Stimulated activated CD4-positive, alpha-beta T cell treated with anti-CD3 and anti-CD28 coated beads, TNF-alpha, amount 100 ng/mL, for 24 hours (primary cell): ENCODE measurements around the gene MED19.
"Not testable (repeated sequence)": the region's sequence is repeated elsewhere in the genome, so short reads cannot be mapped to it uniquely, and the experiment has no call there.

ENCODE experiments used
- DNase-seq, 3 experiments: peaks; one replicate each; pipeline ENCODE4 v3.0.0-alpha.2; 2020; ENCODE audit warnings: low read depth in 3 of 3

MED19 gene, protein sequence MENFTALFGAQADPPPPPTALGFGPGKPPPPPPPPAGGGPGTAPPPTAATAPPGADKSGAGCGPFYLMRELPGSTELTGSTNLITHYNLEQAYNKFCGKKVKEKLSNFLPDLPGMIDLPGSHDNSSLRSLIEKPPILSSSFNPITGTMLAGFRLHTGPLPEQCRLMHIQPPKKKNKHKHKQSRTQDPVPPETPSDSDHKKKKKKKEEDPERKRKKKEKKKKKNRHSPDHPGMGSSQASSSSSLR

GRCh38 chr11:57711414-57712255 is at the start of gene MED19:
Gene MED19 (minus strand): TSS chr11:57712215. CDS start chr11:57712179, 36 bp downstream.
- peak; percentile 54 to 68 (median 58) for DNase-seq

- DNase-seq, result no peak
Measured at GRCh38 chr11:57758174-57758573, 46.2 kb upstream of the MED19 start.

DNA sequence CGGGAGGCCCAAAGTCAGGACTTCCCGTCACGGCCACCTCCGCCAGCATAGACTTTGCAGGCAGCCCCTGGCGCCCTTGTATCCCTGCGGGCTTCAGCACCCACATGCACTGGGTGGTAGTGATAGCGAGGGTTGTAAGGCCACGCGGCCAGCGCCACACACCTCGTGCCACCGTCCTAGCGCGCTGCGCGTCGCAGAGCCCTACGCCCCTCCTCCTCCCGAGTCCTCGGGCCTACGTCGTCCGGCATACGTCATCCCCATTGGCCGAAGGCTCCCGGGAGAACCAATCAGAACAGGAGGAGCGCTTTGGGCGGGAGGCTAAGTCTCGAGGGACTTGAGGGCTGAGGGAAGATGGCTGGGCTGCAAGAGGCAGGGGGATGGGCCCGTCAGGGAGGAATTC is 40.9 kb upstream of the MED19 start:
- no peak for DNase-seq

DNA sequence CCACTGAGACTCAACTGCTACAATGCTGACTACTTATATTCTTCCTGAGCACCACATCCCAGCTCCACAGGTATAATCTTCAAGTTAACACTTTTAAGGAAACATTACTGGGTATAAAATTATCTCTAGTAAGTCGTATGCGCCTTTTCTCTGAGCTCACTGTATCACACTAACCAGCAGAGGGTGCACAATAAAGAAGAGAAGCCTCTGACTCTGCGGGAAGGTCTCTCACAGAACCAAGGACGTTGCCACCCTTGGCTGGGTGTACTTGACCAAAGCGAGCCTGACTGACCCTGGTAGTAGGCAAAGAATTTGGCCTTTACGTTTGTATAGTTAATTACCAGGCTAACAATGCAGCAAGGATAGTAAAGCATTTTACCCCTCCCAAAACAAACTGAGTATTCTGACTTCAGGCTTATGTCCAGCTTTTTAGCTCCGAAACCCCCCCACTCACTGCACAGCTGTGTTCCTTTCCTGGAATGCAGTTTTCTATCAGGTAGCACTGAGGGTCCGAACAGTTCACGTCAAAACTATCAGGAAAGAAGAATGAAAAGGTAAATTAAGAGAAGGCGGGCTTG is 39.8 kb upstream of the MED19 start, which contains the start of gene BTBD18:
Gene BTBD18 (minus strand): TSS at position 144 of the 578 bp plus-strand sequence. CDS start 631 bp downstream, outside the sequence.
- no peak for DNase-seq

DNA sequence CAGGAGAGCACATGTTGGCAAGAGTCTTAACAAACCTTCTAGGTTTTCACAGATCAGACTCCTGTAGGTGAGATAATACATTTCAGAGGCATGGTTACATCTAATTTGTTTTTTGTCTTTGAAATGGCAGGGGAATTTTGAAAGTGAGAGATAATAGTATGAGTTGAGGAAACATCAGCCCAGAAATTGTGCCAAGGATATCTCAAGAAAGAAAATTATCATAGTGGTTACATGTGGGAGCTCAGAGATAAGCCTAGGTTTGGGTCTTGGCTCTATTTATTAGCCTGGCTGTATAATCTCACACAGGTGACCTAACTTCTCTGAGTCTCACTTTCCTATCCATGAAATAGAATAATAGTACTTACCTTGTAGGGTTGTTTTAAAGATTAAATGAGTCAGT is 39.2 kb upstream of the MED19 start:
- DNase-seq, result no peak

- no peak for DNase-seq
Measured at GRCh38 chr11:57746920-57747319, 34.9 kb upstream of the MED19 start.

DNA sequence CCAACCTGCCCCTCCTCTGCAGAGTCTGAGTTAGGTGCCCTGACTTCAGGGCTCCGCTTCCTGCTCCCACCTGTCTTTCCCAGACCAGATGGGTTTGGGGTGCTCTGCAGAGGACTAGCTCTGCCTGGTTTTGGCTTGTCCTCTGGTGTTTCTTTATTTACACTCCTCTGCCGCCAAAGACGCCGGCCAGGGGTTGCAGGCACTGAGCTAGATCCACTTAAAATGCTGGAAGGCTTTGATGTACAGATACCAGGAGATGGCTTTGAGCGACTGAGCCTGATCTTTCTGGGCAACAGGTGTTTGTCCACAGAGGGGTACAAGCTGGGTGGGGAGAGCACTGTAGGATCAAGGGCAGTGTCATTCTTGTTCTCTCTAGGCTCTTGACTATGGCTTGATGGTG is 33.2 kb upstream of the MED19 start:
- no peak for DNase-seq

DNA sequence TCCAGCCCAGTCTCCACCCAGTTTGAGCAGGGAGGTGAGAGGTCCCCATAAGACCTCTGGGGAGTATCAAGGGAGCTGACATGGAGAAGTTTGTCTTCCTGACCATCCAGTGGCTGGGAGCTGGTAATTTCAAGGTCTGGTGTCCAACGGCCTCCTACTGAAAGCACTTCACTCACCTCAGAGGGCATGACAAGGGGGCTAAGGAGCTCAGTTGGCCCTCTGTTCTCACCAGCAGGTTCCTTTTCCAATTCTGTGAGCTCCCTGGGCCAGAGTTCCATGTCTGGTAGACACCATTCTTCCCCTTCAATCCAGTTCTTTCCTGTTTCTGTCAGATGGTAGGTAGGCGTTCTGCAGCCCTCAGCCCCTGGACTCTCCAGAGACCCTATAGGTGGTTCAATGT is 32.3 kb upstream of the MED19 start:
- no peak for DNase-seq

- no peak for DNase-seq
Measured at GRCh38 chr11:57742087-57742452, 30.1 kb upstream of the MED19 start.

GRCh38 chr11:57741132-57742086 is 29.4 kb upstream of the MED19 start, which contains the start of gene SELENOH:
Gene SELENOH (plus strand): TSS chr11:57741491. CDS start chr11:57741596, 105 bp downstream.
- peak; percentile 93 to 97 (median 94) for DNase-seq

- DNase-seq, result no peak
Measured at GRCh38 chr11:57735619-57736298, 23.7 kb upstream of the MED19 start.

- DNase-seq, result no peak
Measured at GRCh38 chr11:57732661-57733060, 20.6 kb upstream of the MED19 start.

GRCh38 chr11:57729479-57729878 is 17.5 kb upstream of the MED19 start:
- no peak for DNase-seq

- no peak for DNase-seq
Measured at GRCh38 chr11:57728829-57729228, 16.8 kb upstream of the MED19 start.

DNA sequence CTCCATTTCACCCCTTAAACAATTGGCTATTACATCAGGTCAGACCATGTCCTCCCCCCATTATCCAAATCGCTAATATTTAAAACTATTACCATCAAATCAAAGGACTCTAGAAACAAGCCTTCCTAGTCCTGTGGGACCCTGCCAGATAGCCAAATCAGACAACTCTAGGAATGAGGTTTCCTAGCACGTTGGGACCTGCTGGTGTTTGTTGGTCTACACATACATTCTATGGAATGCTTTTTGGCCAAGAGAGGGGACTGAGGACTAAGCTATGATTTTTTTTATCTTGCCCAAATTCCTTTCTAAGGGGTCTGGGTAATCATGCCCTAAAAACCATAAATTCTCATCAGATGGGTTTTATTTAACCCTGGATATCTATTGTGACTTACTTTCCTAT is 15.2 kb upstream of the MED19 start:
- DNase-seq, result no peak

DNA sequence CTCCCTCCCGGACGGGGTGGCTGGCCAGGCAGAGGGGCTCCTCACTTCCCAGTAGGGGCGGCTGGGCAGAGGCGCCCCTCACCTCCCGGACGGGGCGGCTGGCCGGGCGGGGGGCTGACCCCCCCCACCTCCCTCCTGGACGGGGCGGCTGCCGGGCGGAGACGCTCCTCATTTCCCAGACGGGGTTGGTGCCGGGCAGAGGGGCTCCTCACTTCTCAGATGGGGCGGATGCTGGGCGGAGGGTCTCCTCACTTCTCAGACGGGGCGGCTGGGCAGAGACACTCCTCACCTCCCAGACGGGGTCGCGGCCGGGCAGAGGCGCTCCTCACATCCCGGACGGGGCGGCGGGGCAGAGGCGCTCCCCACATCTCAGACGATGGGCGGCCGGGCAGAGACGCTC is 4.7 kb upstream of the MED19 start:
- not testable (repeated sequence) for DNase-seq

GRCh38 chr11:57713835-57714234 is 1.8 kb upstream of the MED19 start:
- no peak for DNase-seq

DNA sequence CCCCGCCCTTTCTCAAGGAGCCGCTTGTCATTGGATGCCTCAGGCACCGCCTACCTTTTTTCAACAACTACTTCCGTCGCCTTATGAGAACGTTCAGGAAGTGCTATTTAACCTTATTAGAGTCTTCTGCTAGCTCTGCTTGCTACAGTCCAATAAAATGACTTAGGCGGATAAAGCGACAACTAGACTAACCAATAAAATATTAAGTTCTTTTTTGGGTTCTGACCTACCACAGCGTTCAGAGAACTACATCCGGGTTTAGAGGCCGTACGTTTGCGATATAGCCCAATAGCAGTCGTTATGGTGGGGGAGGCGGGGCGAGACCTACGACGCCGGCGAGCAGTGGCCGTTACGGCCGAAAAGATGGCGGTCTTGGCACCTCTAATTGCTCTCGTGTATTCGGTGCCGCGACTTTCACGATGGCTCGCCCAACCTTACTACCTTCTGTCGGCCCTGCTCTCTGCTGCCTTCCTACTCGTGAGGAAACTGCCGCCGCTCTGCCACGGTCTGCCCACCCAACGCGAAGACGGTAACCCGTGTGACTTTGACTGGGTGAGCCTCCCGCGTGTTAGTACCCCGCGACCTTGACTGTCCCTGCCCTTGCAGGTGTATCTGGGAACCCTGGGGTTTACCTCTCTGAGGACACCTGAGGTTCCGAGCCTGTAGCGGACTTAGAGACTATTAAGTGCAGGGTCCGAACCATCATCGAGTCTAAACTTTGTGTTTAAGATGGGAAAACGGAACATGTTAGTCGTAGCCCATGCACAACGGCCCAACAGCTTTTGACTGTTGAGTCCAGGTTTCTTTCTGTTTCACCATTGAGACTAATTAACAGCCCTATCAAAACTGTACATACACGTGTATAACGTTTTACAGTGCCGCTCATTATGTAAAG is 488 bp upstream of the MED19 start, which contains the start of gene TMX2:
Gene TMX2 (plus strand): TSS at position 338 of the 895 bp plus-strand sequence. CDS start 26 bp downstream, at position 364.
- DNase-seq, result peak; percentile 77 to 88 (median 86)

GRCh38 chr11:57709802-57710367 is 2.1 kb downstream of the MED19 start:
- DNase-seq, result no peak
